ENCODE results near the gene NFIB.

Gene NFIB

GRCh38 chr9:14139287-14139686 lies 174.7 kb downstream of the NFIB start:
- no peak for DNase-seq

GRCh38 chr9:14136646-14137370 lies 177.1 kb downstream of the NFIB start:
- DNase-seq = no peak

DNA sequence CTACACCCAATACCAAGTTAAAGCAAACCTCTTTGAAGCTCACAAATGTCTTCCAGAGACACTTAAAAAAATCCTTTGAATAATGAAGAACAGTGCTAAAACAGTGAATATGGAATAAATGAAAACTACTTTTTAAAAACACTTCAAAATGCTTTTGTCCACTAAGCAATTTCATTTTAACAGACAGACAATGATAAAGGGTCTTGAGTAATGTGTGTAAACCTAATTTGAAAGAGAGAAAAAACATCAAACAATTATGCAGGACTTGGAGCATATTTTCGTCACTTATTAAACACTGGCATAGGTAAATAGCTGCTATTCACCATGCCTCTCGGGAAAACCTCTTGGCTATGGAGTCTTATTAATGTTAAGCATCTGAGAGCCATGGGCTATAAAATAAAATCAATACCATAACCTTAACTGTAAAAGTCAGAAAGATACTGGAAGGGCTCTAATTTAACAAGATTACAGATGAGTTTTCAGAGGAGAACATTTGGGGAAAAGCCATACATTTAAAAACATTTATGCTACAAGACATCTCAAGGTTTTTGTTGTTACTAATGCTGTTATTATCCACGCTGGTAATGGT lies 177.8 kb downstream of the NFIB start:
- no peak for DNase-seq

- DNase-seq = no peak
Observed at GRCh38 chr9:14135421-14135820, 178.5 kb downstream of the NFIB start.

- no peak for DNase-seq
Observed at GRCh38 chr9:14133394-14133793, 180.5 kb downstream of the NFIB start.

DNA sequence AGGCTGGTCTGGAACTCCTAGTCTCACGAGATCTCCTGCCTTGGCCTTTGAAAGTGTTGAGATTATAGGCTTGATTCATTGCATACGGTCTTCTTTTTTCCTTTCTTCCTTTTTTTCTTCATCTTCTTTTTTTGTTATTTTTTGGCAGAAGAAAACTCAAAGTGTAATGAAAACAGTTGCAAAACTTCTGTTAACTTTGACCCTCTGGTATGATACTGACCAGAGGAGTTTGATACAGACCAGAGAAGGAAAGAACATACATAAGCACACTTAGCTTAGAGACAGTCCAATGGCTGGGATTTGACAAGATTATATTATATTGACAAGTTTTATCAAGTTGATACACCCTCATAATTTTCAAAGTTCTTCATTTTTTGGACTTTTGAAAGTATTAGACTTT lies 181.2 kb downstream of the NFIB start:
- no peak for DNase-seq

GRCh38 chr9:14131356-14132088 lies 182.4 kb downstream of the NFIB start:
- no peak for DNase-seq

DNA sequence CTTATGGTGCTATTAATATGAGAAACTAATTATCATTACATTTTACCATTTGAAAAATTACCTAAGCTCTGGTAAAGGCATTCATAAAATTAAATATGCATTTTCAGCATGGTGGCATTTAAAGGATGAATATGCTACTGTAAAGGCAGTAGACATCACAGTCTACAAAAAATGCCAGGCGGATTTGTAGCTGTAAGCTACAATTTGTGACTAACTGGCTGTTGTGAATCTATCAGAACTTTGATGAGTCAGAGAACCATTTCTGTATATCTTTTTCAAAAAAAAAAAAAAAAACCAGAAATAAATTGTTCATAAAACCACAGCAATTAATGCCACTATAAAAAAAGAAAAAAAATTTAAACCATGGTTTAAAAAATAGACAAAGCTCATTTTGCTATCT lies 186.3 kb downstream of the NFIB start:
- DNase-seq = no peak

DNA sequence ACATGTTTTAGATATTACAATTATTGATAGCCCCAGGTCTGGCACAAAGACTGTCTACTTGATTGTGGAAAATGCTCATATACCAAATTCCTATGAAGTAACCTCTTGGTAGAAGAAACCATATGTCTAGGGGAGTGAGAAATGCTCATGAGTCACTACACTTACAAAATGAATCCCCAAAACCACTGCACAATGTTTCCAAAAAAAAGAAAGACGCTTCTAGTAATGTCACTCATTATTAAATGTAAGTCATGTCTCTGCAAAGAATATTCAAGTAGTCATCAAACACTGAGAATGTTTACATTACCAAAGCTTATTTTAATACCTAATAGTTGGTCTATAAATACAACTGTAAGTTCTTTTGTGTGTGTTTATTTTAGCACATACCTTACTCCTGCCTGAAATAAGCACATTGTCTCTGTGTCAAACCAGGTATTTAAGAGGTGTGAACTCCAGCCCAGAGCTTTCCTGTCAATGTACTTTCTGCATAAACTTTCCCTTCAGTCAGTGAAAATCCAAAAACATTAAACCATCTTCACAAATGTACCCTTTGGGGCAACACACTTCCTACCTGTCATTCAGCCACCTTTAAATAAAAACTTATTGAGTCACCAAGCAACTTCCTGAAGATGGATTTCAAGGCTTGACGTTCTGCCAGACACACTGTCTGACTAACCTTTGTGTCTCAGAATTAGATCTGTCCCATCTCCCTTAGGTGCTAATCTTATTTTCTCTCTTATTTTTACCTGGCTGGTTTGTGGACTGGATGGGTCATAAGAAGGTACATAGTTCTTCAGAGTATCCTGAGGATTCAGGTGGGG lies 194.0 kb downstream of the NFIB start:
- DNase-seq = no peak

GRCh38 chr9:14112226-14112625 lies 201.7 kb downstream of the NFIB start:
- no peak for DNase-seq

- DNase-seq = no peak
Observed at GRCh38 chr9:14111696-14112095, 202.2 kb downstream of the NFIB start.

DNA sequence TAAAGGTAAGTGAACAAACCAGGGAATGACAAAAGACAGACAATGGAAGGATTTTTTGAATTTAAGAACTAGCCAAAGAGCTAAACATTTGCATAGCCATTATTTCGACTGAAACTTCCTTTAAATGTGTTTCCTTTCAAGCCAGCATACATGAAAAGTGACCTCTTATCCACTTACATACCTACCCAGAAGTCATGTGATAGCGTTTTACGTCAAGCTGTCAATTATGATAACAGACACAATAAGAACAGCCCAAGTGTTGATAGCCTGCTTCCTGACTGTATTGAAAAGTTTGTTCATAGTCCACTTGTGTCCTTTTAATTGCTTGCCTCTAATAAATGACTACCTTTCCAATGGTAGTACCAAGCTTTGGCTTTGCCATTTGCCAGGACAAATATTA lies 206.0 kb downstream of the NFIB start:
- DNase-seq = no peak

GRCh38 chr9:14107495-14107894 lies 206.4 kb downstream of the NFIB start:
- DNase-seq = no peak

DNA sequence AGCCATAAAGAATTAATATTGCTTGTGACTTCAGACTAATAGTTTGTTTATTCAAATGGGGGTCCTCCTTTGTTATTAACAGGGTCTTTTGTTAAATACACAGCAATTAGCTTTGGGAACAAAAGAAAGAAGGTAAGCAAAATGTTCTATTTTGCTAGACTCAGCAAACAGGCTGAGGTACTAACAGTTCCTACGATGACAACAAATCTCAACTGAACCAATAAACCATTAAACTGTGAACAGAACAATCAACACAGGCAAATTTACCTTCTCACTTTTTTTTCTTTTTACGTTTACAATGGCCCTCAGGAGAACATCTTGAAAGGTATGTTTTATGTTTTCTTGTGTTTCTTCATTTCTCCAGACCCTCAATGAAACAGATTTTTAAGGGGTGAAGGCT lies 207.2 kb downstream of the NFIB start:
- no peak for DNase-seq

DNA sequence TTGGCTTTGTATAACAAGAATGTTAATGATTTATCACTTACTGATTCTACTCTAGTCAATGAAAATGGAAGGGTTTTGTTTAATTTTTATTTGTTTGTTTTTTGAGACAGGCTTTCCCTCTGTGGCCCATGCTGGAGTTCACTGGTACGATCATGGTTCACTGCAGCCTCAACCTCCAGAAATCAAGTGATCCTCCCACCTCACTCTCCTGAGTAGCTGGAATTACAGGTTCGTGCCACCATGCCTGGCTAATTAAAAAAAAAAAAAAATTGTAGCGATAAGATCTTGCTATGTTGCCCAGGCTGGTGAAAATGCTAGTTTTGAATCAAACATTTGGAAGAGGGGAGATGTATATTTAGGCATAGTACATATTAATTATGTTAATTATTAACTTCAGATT lies 209.4 kb downstream of the NFIB start:
- no peak for DNase-seq

- DNase-seq = no peak
Observed at GRCh38 chr9:14103115-14103514, 210.8 kb downstream of the NFIB start.

- no peak for DNase-seq
Observed at GRCh38 chr9:14099737-14100136, 214.2 kb downstream of the NFIB start.

- DNase-seq = no peak
Observed at GRCh38 chr9:14098486-14099180, 215.3 kb downstream of the NFIB start.

- no peak for DNase-seq
Observed at GRCh38 chr9:14097666-14098415, 216.1 kb downstream of the NFIB start.

GRCh38 chr9:14097215-14097614 lies 216.7 kb downstream of the NFIB start:
- no peak for DNase-seq

DNA sequence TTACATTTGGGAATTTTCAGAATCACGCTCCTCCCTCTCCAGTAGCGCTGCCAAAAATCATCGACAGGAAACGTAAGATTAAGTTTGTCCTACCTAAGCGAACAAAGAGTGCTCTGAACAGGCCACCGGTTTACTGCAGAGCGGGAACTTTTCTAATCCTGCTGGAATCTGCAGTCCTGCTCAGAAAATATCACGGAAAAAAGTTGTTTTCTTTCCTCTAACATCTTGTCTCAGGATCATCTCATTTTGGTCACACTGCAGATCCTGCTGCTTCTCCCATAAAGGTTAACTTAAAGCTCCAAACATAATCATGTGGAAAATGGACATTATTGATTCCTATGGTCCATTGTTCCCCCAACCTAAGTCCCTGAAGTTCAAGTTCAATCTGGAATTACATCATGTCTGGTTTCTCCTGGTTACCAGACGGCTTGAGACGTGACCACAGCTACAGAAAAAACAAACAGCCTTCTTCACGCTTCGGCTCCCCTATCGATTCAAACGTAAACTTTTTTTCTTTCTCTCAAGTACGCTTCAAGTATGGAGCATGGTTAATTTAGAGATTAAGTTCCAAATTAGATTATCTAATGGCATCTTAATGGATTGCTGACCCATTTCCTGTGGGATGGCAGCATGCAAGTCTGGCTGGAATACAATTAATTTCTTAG lies 217.6 kb downstream of the NFIB start:
- no peak for DNase-seq
